ENCODE measurements around the gene STX5. TPM values are rescaled to one million over a fixed set of nuclear protein-coding genes. Genes with fewer than 3 reads are reported as not detected.

STX5 gene
- total and polyA plus RNA-seq, 9 of the 15 experiments (the other 6 are each of a cell fraction or from before 2014, with no cell fraction given): 2.8 to 28.6 (median 23.7) TPM

- TF ChIP-seq EGR1 (conservative IDR thresholded peaks at IDR 0.05) (peak; percentile 38; the same call in 1 of the 2 replicates), RBBP5 (IDR thresholded peaks at IDR 0.05; ENCODE audit: borderline replicate concordance, insufficient read depth, low read length, poor library complexity, severe bottlenecking) (peak; percentile 69), SUPT5H (IDR thresholded peaks at IDR 0.05) (peak; percentile 12; the same call in 1 of the 2 replicates), NCOA2 (IDR thresholded peaks at IDR 0.05; ENCODE audit: partially characterized antibody in 2 of 2) (no peak), FOXP1 (CRISPR knock-in tag; IDR thresholded peaks at IDR 0.05) (no peak)
- TF ChIP-seq, protein P1, sequence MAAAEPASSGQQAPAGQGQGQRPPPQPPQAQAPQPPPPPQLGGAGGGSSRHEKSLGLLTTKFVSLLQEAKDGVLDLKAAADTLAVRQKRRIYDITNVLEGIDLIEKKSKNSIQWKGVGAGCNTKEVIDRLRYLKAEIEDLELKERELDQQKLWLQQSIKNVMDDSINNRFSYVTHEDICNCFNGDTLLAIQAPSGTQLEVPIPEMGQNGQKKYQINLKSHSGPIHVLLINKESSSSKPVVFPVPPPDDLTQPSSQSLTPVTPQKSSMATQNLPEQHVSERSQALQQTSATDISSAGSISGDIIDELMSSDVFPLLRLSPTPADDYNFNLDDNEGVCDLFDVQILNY (CRISPR knock-in tag; IDR thresholded peaks at IDR 0.05): no peak
These were observed 734 bp upstream of the STX5 start, which contains the start of gene TEX54 (continued) for GRCh38 chr11:62832336-62833234.

DNA sequence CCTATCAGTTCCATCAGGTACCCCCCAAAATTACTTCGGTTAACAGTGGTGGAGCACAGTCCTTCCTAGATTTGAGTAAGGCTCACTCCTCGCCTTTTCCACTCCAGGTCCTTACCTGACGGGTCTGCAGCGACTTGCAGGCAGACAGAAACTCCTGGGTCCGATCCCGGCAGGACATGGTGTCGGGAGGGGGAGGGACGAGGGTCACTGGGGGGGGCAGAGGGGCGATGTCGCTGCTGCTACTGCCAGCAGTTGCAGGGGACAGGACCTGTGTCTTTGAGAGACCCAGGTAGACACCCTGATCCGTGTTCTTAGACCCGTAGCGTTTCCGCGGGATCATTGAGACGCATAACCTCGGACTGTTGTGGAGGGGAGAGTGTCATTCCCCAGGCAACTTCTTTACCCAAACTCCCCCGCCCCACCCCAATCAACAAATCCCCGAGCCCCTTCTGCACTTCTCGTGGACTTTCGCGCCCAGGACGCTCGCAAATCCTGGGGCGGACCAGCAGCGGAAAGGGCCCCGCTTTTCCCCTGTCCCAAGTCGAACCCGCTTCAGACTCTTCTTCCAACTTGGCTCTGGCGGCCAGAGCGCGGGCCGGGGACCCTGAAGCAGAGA lies 839 bp downstream of the STX5 start:
- Histone ChIP-seq H3K4me1 (replicated peaks in 1 of 2; ENCODE audit: control insufficient read depth in 2 of 2, insufficient read depth in 2 of 2, low read length in 2 of 2) (peaks cover 7 to 17% of the 10 kb centered on the region in 2 experiments; a peak in 4 of 5 replicates), H2AFZ (ENCODE audit: low read depth, low read length) (peak overlapping the region; percentile 96), H3K4me3 (peak overlapping the region; percentile 94), H3K4me2 (ENCODE audit: insufficient read depth, low read length) (peak overlapping the region; percentile 98), H3K9ac (ENCODE audit: insufficient read depth in 1 of 2, low read depth in 2 of 2, low read length in 2 of 2) (peak overlapping the region; percentile 86 to 96), H3K9me1 (ENCODE audit: control insufficient read depth, insufficient read depth, low read length) (no peaks in the 10 kb centered on the region), H3K36me3 (ENCODE audit: control insufficient read depth, insufficient read depth, low read length) (peaks cover 60% of the 10 kb centered on the region), H3K9me3 (replicated peaks; ENCODE audit: control insufficient read depth, insufficient read depth, low read depth, low read length) (no peaks in the 10 kb centered on the region), H3K79me2 (ENCODE audit: control insufficient read depth, insufficient read depth, low read length) (peaks cover 51% of the 10 kb centered on the region), H3K27me3 (ENCODE audit: control insufficient read depth in 2 of 2, insufficient read depth in 2 of 2, low read length in 2 of 2) (no peaks in the 10 kb centered on the region), H3K27ac (ENCODE audit: extremely low read depth, low read depth, low read length) (peak overlapping the region; percentile 98), H4K20me1 (replicated peaks; ENCODE audit: control insufficient read depth, insufficient read depth, low read length) (peaks cover 5% of the 10 kb centered on the region; the same call in 1 of the 2 replicates)
- ChIA-PET POLR2A (interaction anchor here (0.6 to 4.9 kb wide), 17 partner anchors 8 to 1948 kb away, joined by 3 to 97 read pairs (median 11); partner anchors contain the start of genes SLC3A2, WDR74 and ZBTB3), CTCF (ENCODE audit: low intra/inter-chr PET ratio) (no interaction called here)
- WGBS (ENCODE audit: insufficient coverage, low coverage, missing lambda C conversion rate): under 1% methylated on average over 26 of the region's 33 CpGs
- DNase-seq (ENCODE audit: extremely low read depth in 1 of 4, low spot score in 3 of 4) (peak in 2 of 4 experiments; percentile 42 to 48), ATAC-seq (peak; percentile 20), FAIRE-seq (no peak)
- BruUV-seq (replicated peaks): no TSS peak
- in situ Hi-C loops (cut with MboI) (no loop called here), intact Hi-C loops (cut with micrococcal nuclease) (loop anchor here (1.0 kb wide), 1 partner anchor 26 kb away; the partner anchor contains the start of gene NXF1)
- TF ChIP-seq, protein P2, sequence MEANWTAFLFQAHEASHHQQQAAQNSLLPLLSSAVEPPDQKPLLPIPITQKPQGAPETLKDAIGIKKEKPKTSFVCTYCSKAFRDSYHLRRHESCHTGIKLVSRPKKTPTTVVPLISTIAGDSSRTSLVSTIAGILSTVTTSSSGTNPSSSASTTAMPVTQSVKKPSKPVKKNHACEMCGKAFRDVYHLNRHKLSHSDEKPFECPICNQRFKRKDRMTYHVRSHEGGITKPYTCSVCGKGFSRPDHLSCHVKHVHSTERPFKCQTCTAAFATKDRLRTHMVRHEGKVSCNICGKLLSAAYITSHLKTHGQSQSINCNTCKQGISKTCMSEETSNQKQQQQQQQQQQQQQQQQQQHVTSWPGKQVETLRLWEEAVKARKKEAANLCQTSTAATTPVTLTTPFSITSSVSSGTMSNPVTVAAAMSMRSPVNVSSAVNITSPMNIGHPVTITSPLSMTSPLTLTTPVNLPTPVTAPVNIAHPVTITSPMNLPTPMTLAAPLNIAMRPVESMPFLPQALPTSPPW (CRISPR knock-in tag; IDR thresholded peaks at IDR 0.05): peak; percentile 46; the same call in 1 of the 2 replicates
- TF ChIP-seq FOXK1 (CRISPR knock-in tag; IDR thresholded peaks at IDR 0.05; ENCODE audit: borderline replicate concordance) (no peak), NUFIP1 (IDR thresholded peaks at IDR 0.05; ENCODE audit: partially characterized antibody) (no peak), U2AF2 (optimal IDR thresholded peaks at IDR 0.05; ENCODE audit: low read depth, low read length) (no peak), FOXA3 (CRISPR knock-in tag; conservative IDR thresholded peaks at IDR 0.05 in 1 of 2, IDR thresholded peaks at IDR 0.05 in 1 of 2) (no peak), ZNF780A (CRISPR knock-in tag; IDR thresholded peaks at IDR 0.05) (no peak), HDAC3 (IDR thresholded peaks at IDR 0.05; ENCODE audit: borderline replicate concordance, partially characterized antibody) (peak; percentile 81), SAP30 (IDR thresholded peaks at IDR 0.05; ENCODE audit: borderline replicate concordance, insufficient read depth, low read depth, low read length, poor library complexity, severe bottlenecking) (peak; percentile 8), RB1 (IDR thresholded peaks at IDR 0.05; ENCODE audit: low read depth) (0 out of 2 replicates have a peak, but pooled peaks have one; percentile 58)

Measured in K562 (cell line).